ENCODE data around the gene IFT43.
A peak's percentile ranks its signal among the peaks of the same experiment; 100 is the strongest.

The IFT43 gene

DNA sequence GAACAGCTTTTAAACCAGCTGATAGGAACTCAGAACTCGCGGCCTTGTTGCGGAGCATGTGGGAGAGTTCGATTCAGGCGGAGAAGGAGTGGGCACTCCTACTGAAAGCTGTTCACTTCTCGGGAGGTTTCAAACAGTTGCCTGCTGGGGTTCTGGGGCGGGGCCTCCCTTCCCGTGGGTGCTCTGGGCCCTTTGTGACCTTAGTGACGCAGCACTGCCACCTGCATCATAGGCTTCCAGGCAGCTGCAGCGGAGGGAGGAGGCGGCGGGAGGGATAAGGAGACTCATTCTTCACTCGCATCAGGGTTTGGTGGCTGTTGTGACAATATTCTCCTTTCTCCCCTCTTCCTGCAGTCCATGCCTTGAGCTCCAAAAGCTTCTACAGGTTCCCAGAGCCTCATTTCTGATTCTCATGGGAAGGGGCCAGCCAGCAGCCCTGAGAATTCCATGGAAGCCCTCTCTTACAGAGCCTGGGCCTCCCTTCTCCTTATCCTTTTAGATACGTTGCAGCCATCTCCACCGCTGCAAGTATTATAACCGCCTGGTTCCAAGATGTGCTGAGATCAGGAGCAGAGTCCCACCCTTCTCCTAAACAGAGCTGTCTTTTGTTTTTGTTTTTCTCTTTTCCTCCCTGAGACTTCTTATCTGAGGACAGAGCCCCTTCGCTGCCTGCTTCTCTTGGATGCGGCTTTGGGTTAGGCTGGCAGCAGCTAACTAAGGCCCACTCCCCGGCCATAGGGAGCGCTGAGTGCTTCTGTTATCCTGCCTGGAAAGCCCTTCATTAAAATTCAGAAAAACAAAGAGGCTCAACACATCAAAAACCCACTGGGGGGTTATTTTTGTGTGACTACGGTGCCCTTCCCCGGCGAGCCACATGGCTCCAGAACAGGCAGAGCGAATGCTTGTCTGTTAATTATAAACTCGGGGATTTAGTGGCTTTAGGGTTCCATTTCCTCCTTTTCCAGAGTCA is 98.5 kb downstream of the IFT43 start:
- DNase-seq: no peak

DNA sequence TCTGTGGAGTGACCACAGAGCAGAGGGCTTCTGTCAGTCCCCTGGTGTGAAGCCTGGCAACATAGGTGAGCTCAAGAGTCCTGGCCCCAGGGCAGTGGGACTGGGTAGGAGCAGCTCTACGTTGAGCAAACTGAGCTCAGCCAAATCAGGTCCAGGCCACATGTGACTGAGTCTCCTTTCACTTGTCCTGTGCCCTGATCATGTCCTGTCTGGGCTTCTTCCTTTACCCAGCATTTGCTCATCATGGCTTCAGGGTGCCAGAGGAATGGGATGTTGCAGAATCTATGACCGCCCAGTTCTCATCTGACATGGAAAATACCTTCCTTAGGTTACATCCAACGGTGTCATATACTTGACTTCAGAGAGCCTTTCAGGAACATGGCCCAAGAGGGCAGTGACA is 99.8 kb downstream of the IFT43 start:
- no peak for DNase-seq

DNA sequence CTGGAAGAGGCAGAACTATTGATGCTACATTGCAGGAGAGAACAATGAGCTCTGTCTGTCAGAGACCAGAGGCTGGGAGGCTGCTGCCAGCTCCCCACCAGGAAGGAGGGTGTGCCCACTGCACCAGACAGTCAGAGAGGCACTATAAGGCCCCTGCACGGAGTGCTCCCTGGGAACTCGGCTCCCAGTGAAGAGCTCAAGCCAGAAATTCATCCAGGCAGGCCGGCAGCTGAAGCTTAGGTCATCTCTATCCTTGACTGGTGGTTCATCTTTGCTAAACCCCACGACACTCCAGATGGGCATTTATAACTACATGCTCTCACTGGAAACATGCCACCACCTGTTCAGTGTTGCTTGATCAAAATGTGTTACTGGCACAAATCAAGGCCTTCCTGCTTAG is 101.1 kb downstream of the IFT43 start:
- DNase-seq: no peak

- DNase-seq: no peak
Observed at GRCh38 chr14:76088326-76088725, 102.8 kb downstream of the IFT43 start.

GRCh38 chr14:76088771-76089571 is 103.4 kb downstream of the IFT43 start:
- no peak for DNase-seq

DNA sequence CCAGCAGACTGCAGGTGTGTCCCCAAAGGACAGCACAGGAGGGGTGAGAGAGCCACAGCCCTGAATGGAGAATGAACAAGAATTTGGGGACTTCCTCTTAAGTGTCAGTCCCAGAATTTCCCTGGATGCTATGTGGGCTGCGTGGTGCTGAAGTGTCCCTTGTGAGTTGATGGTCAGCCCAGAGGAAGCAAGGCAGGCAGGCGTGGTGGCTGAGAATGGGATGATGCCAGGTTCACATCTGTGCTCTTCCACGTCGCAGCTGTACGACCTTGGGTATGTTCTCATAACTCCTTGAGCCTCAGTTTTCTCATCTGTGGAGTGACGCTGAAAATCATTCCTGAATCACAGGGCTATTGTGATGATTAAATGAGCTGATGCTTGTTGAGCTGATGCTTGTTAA is 104.0 kb downstream of the IFT43 start:
- no peak for DNase-seq

GRCh38 chr14:76090616-76091391 is 105.2 kb downstream of the IFT43 start:
- peak; percentile 28 to 32 for DNase-seq

GRCh38 chr14:76093077-76093476 is 107.5 kb downstream of the IFT43 start:
- DNase-seq: no peak

DNA sequence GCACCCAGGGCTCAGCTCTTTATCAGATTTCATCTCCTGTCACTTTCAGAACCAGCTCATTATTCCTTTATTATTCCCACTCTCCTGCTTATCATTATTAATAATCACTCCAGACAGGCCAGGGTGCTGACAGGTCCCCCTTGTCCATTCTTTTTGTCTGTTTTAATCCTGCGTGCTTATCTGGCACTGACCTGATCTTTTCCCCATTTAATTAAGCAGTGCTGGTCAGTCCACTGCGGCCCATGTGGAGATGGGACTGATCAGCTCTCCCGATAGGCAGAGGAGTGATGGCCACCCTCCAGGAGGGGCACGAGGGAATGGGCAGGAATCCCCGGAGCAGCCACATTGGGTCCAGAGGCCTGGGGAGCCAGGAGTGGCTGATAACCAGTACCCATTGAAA is 110.7 kb downstream of the IFT43 start:
- no peak for DNase-seq

GRCh38 chr14:76097547-76097946 is 112.0 kb downstream of the IFT43 start:
- DNase-seq: no peak

DNA sequence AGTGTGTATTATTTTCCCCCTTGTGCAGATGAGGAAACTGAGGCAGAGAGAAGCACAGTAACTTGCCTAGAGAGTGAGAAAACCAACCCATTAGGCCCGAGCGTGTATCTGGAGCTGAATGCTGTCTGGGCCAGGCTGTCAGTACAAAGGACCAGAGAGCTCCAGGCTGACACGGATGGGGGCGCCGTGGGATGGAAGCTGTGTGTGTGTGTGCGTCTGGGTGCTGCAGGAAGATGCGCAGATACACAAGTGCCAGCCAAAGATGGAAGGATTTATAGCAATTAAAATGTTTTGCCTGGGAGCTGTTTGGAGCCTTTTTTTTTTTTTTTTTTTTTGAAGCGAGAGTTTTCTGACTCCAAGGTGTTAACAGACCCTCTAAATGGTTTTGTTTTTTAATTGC is 112.5 kb downstream of the IFT43 start:
- DNase-seq: no peak

- no peak for DNase-seq
Observed at GRCh38 chr14:76098916-76099675, 113.5 kb downstream of the IFT43 start.

DNA sequence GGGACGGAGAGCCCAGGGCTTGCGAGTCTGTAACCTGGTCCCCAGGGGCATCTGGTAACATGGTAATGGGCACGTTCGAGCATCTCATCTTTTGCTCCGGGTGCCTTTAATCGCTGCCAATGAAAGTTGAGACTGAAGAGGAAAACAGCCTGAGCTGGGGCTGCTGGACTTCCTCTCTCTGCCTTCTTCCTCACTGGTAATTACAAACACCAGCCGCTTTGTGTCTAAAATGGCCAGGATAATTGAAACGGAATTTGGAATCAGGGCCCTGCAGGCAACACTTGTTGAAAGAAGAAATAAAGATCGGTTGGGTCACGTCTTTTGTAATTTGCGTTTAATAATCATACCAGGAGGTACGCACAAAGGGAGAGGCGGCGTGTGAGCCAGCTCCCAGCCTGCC is 114.7 kb downstream of the IFT43 start:
- DNase-seq: no peak

GRCh38 chr14:76101391-76102379 is 116.1 kb downstream of the IFT43 start:
- no peak for DNase-seq

DNA sequence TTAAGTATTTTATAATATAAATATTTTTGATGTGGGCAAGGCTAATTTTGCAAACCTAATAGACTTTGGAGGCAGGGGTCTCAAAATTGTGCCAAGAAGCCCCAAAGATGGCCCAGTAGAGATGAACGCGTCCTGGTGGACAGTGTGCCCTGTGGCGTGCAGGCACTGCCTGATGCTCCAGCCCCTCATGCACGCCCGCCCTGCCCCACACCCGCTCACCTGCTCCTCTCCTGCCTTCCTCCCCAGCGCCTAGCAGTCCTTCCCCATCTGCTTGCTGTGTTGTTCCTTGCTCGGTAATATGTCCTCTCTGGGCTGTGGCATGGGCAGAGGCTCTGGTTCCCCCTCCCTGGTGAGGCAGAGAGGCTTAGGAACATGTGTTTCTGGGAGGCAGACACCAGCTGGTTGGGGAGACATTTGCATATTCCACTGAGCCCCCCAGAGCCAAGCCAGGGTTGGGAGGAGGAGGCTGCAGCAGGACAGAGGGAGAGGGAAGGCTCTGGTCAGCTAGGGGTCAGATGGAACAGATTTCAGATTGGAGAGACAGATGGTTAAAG is 119.3 kb downstream of the IFT43 start:
- no peak for DNase-seq

GRCh38 chr14:76106188-76106587 is 120.6 kb downstream of the IFT43 start:
- no peak for DNase-seq

GRCh38 chr14:76109087-76109880 is 123.7 kb downstream of the IFT43 start:
- no peak for DNase-seq

DNA sequence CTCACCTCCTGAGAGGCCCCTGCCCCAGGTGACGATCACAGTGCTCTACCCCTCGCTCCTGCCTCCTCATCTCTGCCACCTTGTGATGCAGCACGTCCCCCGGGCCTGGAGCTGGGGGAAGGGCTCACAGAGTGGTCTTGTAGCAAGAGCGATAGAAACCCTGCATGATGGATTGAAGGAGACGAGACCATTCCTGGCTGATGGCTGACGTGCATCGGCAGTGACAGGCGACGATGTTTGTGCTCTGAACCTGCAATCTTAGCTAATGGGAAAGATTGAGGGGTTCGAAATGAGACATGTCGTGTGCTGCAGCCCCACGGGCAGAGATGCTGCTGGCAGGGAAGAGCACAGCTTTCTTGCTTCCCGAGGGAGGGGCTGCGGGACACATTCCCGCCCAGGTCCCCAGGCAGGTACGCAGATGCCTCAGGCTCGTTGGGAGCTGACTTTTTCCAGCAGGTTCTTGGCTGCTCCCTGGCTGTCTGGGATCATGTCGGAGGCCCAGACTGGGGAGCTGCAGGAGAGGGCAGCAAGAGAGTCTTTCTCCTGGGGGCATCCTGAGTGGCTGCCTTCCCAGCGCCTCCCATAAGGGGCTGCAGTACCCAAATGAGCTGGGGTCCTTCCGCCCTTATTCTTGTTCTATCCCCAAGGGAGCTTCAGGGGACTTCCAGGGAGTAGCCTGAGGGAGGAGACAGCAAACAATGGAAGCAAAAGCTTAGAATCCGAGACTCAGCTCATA is 127.5 kb downstream of the IFT43 start:
- DNase-seq: no peak

- DNase-seq: no peak
Observed at GRCh38 chr14:76113691-76114090, 128.1 kb downstream of the IFT43 start.
